ENCODE results near the gene TCF4. TPM values are rescaled to one million over a fixed set of nuclear protein-coding genes. Genes with fewer than 3 reads are reported as not detected.

Gene TCF4
- total RNA-seq, 2 experiments from 2014 or later, result 75.9 to 76.0 TPM

DNA sequence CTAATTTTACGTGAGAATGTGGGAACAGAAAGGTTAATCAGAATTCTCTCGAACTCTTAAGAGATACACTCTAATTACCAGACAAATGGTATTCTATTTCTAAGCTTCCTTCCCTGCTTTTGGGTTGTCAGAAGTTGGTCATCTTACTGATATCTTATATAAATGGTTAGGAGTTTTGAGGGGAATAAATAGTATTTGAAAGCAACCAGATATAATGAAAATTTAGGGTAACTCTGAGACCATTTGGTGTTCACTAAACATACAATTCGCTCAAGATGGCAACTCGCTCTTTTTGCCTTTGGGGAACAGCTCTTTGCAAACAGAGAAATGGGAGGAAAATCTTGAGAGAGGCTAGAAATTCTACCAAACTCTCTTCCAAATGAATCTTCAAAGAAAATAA, 250.9 kb downstream of the TCF4 start:
- no TSS peak for BruUV-seq (replicated peaks)
- H3K79me2 ChIP-seq (ENCODE audit: insufficient read depth, low read depth, low read length), result no peaks in the 10 kb centered on the region
- no peaks in the 10 kb centered on the region for H3K9me2 ChIP-seq (ENCODE audit: insufficient read depth, low read length)
- H2AFZ ChIP-seq (ENCODE audit: low read length), result no peak overlapping the region
- intact Hi-C loops (cut with micrococcal nuclease; ENCODE audit: unreplicated experiment), result no loop called here
- no peak for TF ChIP-seq EZH2phosphoT487 (IDR thresholded peaks at IDR 0.05; ENCODE audit: borderline replicate concordance, low read depth, low read length)
- TF ChIP-seq, protein P1, sequence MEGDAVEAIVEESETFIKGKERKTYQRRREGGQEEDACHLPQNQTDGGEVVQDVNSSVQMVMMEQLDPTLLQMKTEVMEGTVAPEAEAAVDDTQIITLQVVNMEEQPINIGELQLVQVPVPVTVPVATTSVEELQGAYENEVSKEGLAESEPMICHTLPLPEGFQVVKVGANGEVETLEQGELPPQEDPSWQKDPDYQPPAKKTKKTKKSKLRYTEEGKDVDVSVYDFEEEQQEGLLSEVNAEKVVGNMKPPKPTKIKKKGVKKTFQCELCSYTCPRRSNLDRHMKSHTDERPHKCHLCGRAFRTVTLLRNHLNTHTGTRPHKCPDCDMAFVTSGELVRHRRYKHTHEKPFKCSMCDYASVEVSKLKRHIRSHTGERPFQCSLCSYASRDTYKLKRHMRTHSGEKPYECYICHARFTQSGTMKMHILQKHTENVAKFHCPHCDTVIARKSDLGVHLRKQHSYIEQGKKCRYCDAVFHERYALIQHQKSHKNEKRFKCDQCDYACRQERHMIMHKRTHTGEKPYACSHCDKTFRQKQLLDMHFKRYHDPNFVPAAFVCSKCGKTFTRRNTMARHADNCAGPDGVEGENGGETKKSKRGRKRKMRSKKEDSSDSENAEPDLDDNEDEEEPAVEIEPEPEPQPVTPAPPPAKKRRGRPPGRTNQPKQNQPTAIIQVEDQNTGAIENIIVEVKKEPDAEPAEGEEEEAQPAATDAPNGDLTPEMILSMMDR (conservative IDR thresholded peaks at IDR 0.05; ENCODE audit: low read length), result no peak
- H3K4me3 ChIP-seq (ENCODE audit: low read depth, low read length, poor library complexity, severe bottlenecking), result no peak overlapping the region
- no peak overlapping the region for H3K27ac ChIP-seq (ENCODE audit: low read depth, low read length, poor library complexity, severe bottlenecking)
- H3K9me3 ChIP-seq (ENCODE audit: low read length), result no peaks in the 10 kb centered on the region
- CTCF ChIA-PET (ENCODE audit: unreplicated experiment), result no interaction called here
- no peak overlapping the region for H3K4me2 ChIP-seq (ENCODE audit: low read length)
- H4K20me1 ChIP-seq (ENCODE audit: insufficient read depth, low read length), result no peaks in the 10 kb centered on the region
- H3K36me3 ChIP-seq (ENCODE audit: insufficient read depth, low read length), result peaks cover 9% of the 10 kb centered on the region
- no peak for DNase-seq (ENCODE audit: low spot score)
- no peaks in the 10 kb centered on the region for H3K4me1 ChIP-seq (ENCODE audit: insufficient read depth, low read length, poor library complexity, severe bottlenecking)
- POLR2A ChIA-PET, result no interaction called here

DNA sequence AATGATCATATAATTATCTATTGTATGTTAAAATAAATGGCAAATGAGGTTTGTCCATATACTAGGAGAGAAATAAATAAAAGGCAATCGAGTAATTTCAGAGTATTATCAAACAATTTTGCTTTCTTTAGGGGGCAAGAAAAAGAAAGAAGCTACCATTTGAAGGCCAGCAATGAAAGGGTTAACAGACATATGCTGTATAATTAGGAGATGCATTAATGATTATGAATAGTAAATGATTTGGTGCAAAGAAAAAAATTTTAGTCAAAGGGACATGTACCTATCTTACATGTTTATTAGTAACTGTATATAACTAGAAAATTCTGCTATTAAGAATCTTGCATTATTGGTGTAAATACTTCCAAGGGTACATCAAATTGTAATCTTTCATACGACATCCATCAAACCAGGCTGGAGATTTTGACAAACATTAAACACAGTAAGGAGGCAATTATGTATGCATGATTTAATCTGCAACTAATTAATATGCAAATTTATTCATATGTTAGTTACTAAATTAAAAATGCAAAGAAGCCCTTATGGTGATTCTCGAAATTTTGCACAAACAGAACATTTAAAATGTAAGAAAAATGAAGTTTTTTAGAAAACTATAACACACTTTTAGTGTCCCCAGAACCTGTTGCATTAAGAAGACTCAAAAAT, 251.4 kb downstream of the TCF4 start:
- no peak overlapping the region for H3K27ac ChIP-seq (ENCODE audit: low read depth, low read length, poor library complexity, severe bottlenecking)
- intact Hi-C loops (cut with micrococcal nuclease; ENCODE audit: unreplicated experiment), result no loop called here
- BruUV-seq (replicated peaks), result no TSS peak

DNA sequence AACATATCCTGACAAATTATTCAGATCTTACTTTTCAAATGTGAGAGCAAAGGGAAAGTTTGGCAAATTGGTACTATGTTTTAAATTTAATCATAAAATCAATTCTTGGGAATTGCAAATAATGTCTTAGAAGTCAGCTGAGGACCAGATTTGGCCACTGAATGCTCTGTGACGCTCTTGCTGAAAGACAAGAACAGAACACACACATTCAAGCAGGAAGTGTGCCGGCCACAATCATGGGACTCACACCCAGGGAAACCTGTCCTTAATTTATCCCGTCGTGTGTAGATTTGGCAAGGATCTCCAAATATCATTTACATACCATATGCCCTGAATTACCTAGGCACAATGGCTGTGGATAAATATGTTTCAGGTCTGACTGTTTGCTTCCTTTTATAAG, 253.1 kb downstream of the TCF4 start:
- no peak for TF ChIP-seq EZH2phosphoT487 (IDR thresholded peaks at IDR 0.05; ENCODE audit: borderline replicate concordance, low read depth, low read length)
- TF ChIP-seq, protein P1 (conservative IDR thresholded peaks at IDR 0.05; ENCODE audit: low read length), result no peak
- no TSS peak for BruUV-seq (replicated peaks)
- no peak overlapping the region for H3K4me3 ChIP-seq (ENCODE audit: low read depth, low read length, poor library complexity, severe bottlenecking)

More for the DNA sequence above, 251.4 kb downstream of the TCF4 start:
- H2AFZ ChIP-seq (ENCODE audit: low read length), result no peak overlapping the region
- no peak overlapping the region for H3K4me3 ChIP-seq (ENCODE audit: low read depth, low read length, poor library complexity, severe bottlenecking)
- no peak for DNase-seq (ENCODE audit: low spot score)
- H3K9me2 ChIP-seq (ENCODE audit: insufficient read depth, low read length), result no peaks in the 10 kb centered on the region
- no peaks in the 10 kb centered on the region for H3K9me3 ChIP-seq (ENCODE audit: low read length)
- H3K4me1 ChIP-seq (ENCODE audit: insufficient read depth, low read length, poor library complexity, severe bottlenecking), result no peaks in the 10 kb centered on the region
- no peak overlapping the region for H3K4me2 ChIP-seq (ENCODE audit: low read length)
- H4K20me1 ChIP-seq (ENCODE audit: insufficient read depth, low read length), result no peaks in the 10 kb centered on the region
- POLR2A ChIA-PET, result no interaction called here
- CTCF ChIA-PET (ENCODE audit: unreplicated experiment), result no interaction called here
- peaks cover 9% of the 10 kb centered on the region for H3K36me3 ChIP-seq (ENCODE audit: insufficient read depth, low read length)
- H3K79me2 ChIP-seq (ENCODE audit: insufficient read depth, low read depth, low read length), result no peaks in the 10 kb centered on the region
- TF ChIP-seq, protein P1 (conservative IDR thresholded peaks at IDR 0.05; ENCODE audit: low read length), result no peak
- TF ChIP-seq EZH2phosphoT487 (IDR thresholded peaks at IDR 0.05; ENCODE audit: borderline replicate concordance, low read depth, low read length), result no peak

More for the DNA sequence above, 253.1 kb downstream of the TCF4 start:
- ChIA-PET CTCF (ENCODE audit: unreplicated experiment) (no interaction called here), POLR2A (no interaction called here)
- intact Hi-C loops (cut with micrococcal nuclease; ENCODE audit: unreplicated experiment), result no loop called here
- H2AFZ ChIP-seq (ENCODE audit: low read length), result no peak overlapping the region
- no peaks in the 10 kb centered on the region for H4K20me1 ChIP-seq (ENCODE audit: insufficient read depth, low read length)
- H3K4me1 ChIP-seq (ENCODE audit: insufficient read depth, low read length, poor library complexity, severe bottlenecking), result no peaks in the 10 kb centered on the region
- H3K9me2 ChIP-seq (ENCODE audit: insufficient read depth, low read length), result no peaks in the 10 kb centered on the region
- no peak overlapping the region for H3K27ac ChIP-seq (ENCODE audit: low read depth, low read length, poor library complexity, severe bottlenecking)
- no peak for DNase-seq (ENCODE audit: low spot score)
- H3K9me3 ChIP-seq (ENCODE audit: low read length), result no peaks in the 10 kb centered on the region
- H3K36me3 ChIP-seq (ENCODE audit: insufficient read depth, low read length), result peaks cover 9% of the 10 kb centered on the region
- H3K4me2 ChIP-seq (ENCODE audit: low read length), result no peak overlapping the region
- no peaks in the 10 kb centered on the region for H3K79me2 ChIP-seq (ENCODE audit: insufficient read depth, low read depth, low read length)

Measured in OCI-LY7 (cell line).